ENCODE measurements around the gene ZNF830. TPM values are rescaled to one million over a fixed set of nuclear protein-coding genes. Genes with fewer than 3 reads are reported as not detected.

The ZNF830 gene, protein sequence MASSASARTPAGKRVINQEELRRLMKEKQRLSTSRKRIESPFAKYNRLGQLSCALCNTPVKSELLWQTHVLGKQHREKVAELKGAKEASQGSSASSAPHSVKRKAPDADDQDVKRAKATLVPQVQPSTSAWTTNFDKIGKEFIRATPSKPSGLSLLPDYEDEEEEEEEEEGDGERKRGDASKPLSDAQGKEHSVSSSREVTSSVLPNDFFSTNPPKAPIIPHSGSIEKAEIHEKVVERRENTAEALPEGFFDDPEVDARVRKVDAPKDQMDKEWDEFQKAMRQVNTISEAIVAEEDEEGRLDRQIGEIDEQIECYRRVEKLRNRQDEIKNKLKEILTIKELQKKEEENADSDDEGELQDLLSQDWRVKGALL
- 12.6 and 14.9 TPM in 2 replicates for total RNA-seq

DNA sequence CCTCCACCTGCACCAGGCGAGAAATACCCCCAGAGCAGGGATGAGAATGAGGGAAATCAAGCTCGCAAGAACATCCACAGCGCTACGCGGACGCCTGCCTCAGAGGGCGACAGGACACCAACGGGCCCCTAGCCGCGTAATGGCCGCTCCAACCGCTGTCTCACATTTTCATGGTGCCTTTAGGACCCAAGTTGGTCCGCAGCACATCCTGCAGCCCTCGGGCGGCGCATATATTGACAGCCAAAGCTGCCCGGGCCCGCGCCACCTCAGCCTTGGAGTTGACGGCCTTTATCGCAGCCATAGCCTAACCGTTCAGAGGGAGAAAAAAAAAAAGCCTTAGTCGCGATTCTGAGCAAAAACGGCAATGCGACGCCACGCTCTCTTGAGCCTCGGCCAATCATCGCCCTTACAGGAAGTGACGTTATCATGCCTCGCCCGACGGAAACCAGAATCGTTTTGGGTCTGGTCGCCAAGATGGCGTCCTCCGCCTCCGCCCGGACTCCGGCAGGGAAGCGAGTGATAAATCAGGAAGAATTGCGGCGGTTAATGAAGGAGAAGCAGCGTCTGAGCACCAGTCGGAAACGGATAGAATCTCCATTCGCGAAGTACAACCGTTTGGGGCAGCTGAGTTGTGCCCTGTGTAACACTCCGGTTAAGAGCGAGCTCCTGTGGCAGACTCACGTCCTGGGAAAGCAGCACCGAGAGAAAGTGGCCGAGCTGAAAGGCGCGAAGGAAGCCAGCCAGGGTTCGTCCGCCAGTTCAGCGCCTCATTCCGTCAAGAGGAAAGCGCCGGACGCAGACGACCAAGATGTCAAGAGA, at the start of gene ZNF830, which contains the start of gene CCT6B:
TSS of gene ZNF830 (plus strand) at position 448 of the 819 bp plus-strand sequence. CDS start at position 475, 27 bp downstream.
TSS of gene CCT6B (minus strand) at position 368 of the 819 bp plus-strand sequence. CDS start at position 301, 67 bp downstream.

DNA sequence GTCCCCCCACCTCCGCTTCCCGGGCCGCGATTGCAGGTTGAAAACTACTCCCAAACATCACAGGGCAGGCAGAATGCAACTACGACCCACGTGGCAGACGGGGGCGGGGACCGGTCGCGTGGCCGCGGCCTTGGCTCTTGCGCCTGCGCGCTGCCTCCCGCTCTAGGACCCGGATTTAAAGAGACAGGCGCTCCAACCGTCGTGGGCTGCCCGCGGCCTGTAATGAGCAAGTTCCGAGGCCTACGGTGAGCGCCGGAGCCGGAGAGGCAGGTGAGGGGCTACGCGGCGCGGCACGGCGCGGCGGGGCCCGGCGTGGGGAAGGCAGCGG, 19.0 kb downstream of the ZNF830 start, which contains the start of gene LIG3:
TSS of gene LIG3 (plus strand) at position 160 of the 328 bp plus-strand sequence. CDS start 2,494 bp downstream, outside the sequence.

Other genes with a start within 250 kb of the ZNF830 start
- 0.57 and 0.80 TPM in 2 replicates for gene CCT6B, start 80 bp upstream of the ZNF830 start, total RNA-seq
- gene LIG3, start 19.0 kb downstream of the ZNF830 start, total RNA-seq = 34.0 and 40.2 TPM in 2 replicates
- 13.3 and 17.3 TPM in 2 replicates for gene RFFL, start 102.2 kb downstream of the ZNF830 start, total RNA-seq
- gene RAD51D, start 158.3 kb downstream of the ZNF830 start, total RNA-seq = 14.0 and 15.3 TPM in 2 replicates
- not detected in 2 replicates for gene FNDC8, start 160.1 kb downstream of the ZNF830 start, total RNA-seq
- 19.9 and 25.3 TPM in 2 replicates for gene NLE1, start 180.8 kb downstream of the ZNF830 start, total RNA-seq
- gene UNC45B, start 186.3 kb downstream of the ZNF830 start, total RNA-seq = under 0.01 TPM in 1 of 2 replicates, not detected in the other
- gene SLC35G3, start 232.9 kb downstream of the ZNF830 start, total RNA-seq = not detected in 2 replicates